A549 (cell line): ENCODE measurements around the gene TOM1L2. TPM values are rescaled to one million over a fixed set of nuclear protein-coding genes. Genes with fewer than 3 reads are reported as not detected.
A peak's percentile ranks its signal among the peaks of the same experiment; 100 is the strongest.

ENCODE experiments used
- ATAC-seq, 2 experiments: fragments of 200-7000 bp in 1 of 2; fragments of >200 bp in 1 of 2; cut with Nextera tagmentation in 1 of 2; cut with Tn5 transposase in 1 of 2; 3 replicates each; pipeline versions ENCODE4 v1.8.0 to v1.9.1; 2018 to 2020; ENCODE audit warnings: mild to moderate bottlenecking in 1 of 2, moderate library complexity in 1 of 2
- CTCF ChIA-PET: fragments of 300-600 bp; sonication (Branson Sonifier 250); formaldehyde crosslinking; extraction: SDS; loops from one replicate; lab custom pipeline; 2021; ENCODE audit warnings: antibody characterized with exemption, inconsistent platforms; lab: Yijun Ruan, JAX
- POLR2A ChIA-PET: fragments of 350-600 bp; formaldehyde crosslinking; extraction: SDS; loops from one replicate; lab custom pipeline; 2021; ENCODE audit warnings: antibody characterized with exemption, inconsistent platforms; lab: Yijun Ruan, JAX
- DNase-seq, 2 experiments: peaks; one replicate each; pipeline versions ENCODE4 v3.0.0 to v3.0.0-alpha.2; 2011 to 2016; ENCODE audit warnings: low read depth in 1 of 2, low spot score in 1 of 2
- FAIRE-seq: peaks from 2 replicates; lab custom pipeline; 2011; peaks lifted over from hg19 to GRCh38; lab: Jason Lieb, UNC
- H3K27ac ChIP-seq, 2 experiments: fragments of >200 bp; sonication (Bioruptor Twin); formaldehyde crosslinking; 3 replicates each; pipeline ENCODE4 v1.5.1; 2016 to 2017
- H3K4me1 ChIP-seq: fragments of >200 bp; sonication (Bioruptor Twin); formaldehyde crosslinking; 3 replicates; pipeline ENCODE4 v1.6.1; 2016
- H3K4me2 ChIP-seq: fragments of >200 bp; sonication (Bioruptor Twin); formaldehyde crosslinking; 3 replicates; pipeline ENCODE4 v1.6.1; 2016
- H3K4me3 ChIP-seq: fragments of >200 bp; sonication (Bioruptor Twin); formaldehyde crosslinking; 3 replicates; pipeline ENCODE4 v1.5.1; 2016
- H3K9me3 ChIP-seq: fragments of >200 bp; sonication (Bioruptor Twin); formaldehyde crosslinking; 3 replicates; pipeline ENCODE4 v1.6.1; 2016
- CBX8 ChIP-seq: fragments of 200-600 bp; sonication (generic); IDR thresholded peaks from 2 replicates; pipeline ENCODE4 v1.6.1; 2016
- EP300 ChIP-seq, 2 experiments: fragments of >200 bp; sonication (Bioruptor Twin); formaldehyde crosslinking; IDR thresholded peaks; 2 replicates in 1 of 2; 3 replicates in 1 of 2; pipeline ENCODE4 v1.6.1; 2016 to 2017
- ESRRA ChIP-seq: fragments of 150-350 bp; IDR thresholded peaks from 2 replicates; pipeline ENCODE4 v1.6.1; 2014; ENCODE audit warnings: mild to moderate bottlenecking, low read length, borderline replicate concordance
- FOSL2 ChIP-seq, 2 experiments: fragments of 450-650 bp in 1 of 2; fragments of >200 bp in 1 of 2; sonication (Bioruptor Twin) in 1 of 2; formaldehyde crosslinking; IDR thresholded peaks; 2 replicates each; pipeline versions ENCODE4 v1.5.0 to v1.6.1; 2016 to 2020; ENCODE audit warnings: mild to moderate bottlenecking in 1 of 2, moderate library complexity in 1 of 2
- HDAC2 ChIP-seq: fragments of 200-600 bp; sonication (generic); IDR thresholded peaks from 2 replicates; pipeline ENCODE4 v1.6.1; 2016
- HEYL ChIP-seq: fragments of 250-450 bp; sonication (Bioruptor Pico); IDR thresholded peaks from 2 replicates; pipeline ENCODE4 v1.8.0; 2021; ENCODE audit warnings: mild to moderate bottlenecking, moderate library complexity
- HOXB13 ChIP-seq: fragments of 250-450 bp; sonication (Bioruptor Pico); IDR thresholded peaks from 2 replicates; pipeline ENCODE4 v1.5.0; 2020; ENCODE audit warnings: low read depth, mild to moderate bottlenecking, moderate library complexity
- HOXB5 ChIP-seq: fragments of 250-450 bp; sonication (Bioruptor Pico); IDR thresholded peaks from 2 replicates; pipeline ENCODE4 v1.5.0; 2020; ENCODE audit warnings: mild to moderate bottlenecking, moderate library complexity
- JUN ChIP-seq, 2 experiments: fragments of >200 bp; sonication (Bioruptor Twin); formaldehyde crosslinking; IDR thresholded peaks; 2 replicates in 1 of 2; 3 replicates in 1 of 2; pipeline ENCODE4 v1.6.1; 2016 to 2017
- KDM1A ChIP-seq: fragments of 200-600 bp; sonication (generic); IDR thresholded peaks from 2 replicates; pipeline ENCODE4 v1.6.1; 2016; ENCODE audit warnings: low read depth, mild to moderate bottlenecking
- KDM5A ChIP-seq: fragments of 200-600 bp; sonication (generic); IDR thresholded peaks from 2 replicates; pipeline ENCODE4 v1.6.1; 2016; ENCODE audit warnings: antibody characterized with exemption, mild to moderate bottlenecking
- POLR2A ChIP-seq: IDR thresholded peaks from 2 replicates; pipeline ENCODE4 v1.6.1; 2012; ENCODE audit warnings: mild to moderate bottlenecking, low read length
- POLR2AphosphoS2 ChIP-seq: conservative IDR thresholded peaks from 2 replicates; pipeline ENCODE4 v1.6.1; 2012; ENCODE audit warnings: low read length, improper control_type of control experiment, inconsistent platforms
- RAD21 ChIP-seq, 2 experiments: fragments of >200 bp in 1 of 2; sonication (Bioruptor Twin) in 1 of 2; formaldehyde crosslinking in 1 of 2; IDR thresholded peaks in 1 of 2; conservative IDR thresholded peaks in 1 of 2; 2 replicates in 1 of 2; 3 replicates in 1 of 2; pipeline ENCODE4 v1.6.1; 2012 to 2018; ENCODE audit warnings: inconsistent platforms in 1 of 2
- RFX5 ChIP-seq: fragments of 450-650 bp; IDR thresholded peaks from 2 replicates; pipeline ENCODE4 v1.7.1; 2014; ENCODE audit warnings: antibody characterized with exemption, mild to moderate bottlenecking, moderate library complexity
- SMC3 ChIP-seq: fragments of >200 bp; sonication (Bioruptor Twin); formaldehyde crosslinking; IDR thresholded peaks from 3 replicates; pipeline ENCODE4 v1.6.1; 2018; ENCODE audit warnings: inconsistent platforms
- TP53 ChIP-seq: fragments of 250-450 bp; sonication (Bioruptor Pico); IDR thresholded peaks from 2 replicates; pipeline ENCODE4 v1.5.0; 2021; ENCODE audit warnings: mild to moderate bottlenecking, moderate library complexity
- ZC3H11A ChIP-seq: fragments of 450-650 bp; IDR thresholded peaks from 2 replicates; pipeline ENCODE4 v1.6.1; 2014; ENCODE audit warnings: antibody characterized with exemption, mild to moderate bottlenecking
- ZFP36 ChIP-seq: fragments of 450-650 bp; IDR thresholded peaks from 2 replicates; pipeline ENCODE4 v1.6.1; 2014; ENCODE audit warnings: borderline replicate concordance; ENCODE audit not compliant: partially characterized antibody
- ZNF302 ChIP-seq: fragments of 250-450 bp; sonication (Bioruptor Pico); IDR thresholded peaks from 2 replicates; pipeline ENCODE4 v1.9.0; 2021; ENCODE audit warnings: inconsistent platforms, mild to moderate bottlenecking, moderate library complexity
- WGBS: methylation state at CpG from one replicate; pipeline ENCODE4 v1.1.6; 2017; ENCODE audit errors: missing lambda C conversion rate; 5-methylcytosine and 5-hydroxymethylcytosine counted together
- polyA plus RNA-seq, 4 experiments: library from polyadenylated mRNA; depleted of rRNA in 3 of 4; stranded (reverse); fragments of >200 nt; fragmentation: RNase III in 1 of 4; extraction: RNeasy Plus Mini Kit Qiagen cat#74134 plus additional on column Dnase treatment in 1 of 4; gene quantifications; 2 replicates in 3 of 4; 3 replicates in 1 of 4; pipeline ENCODE4 v1.2.3, GENCODE V29; 2011 to 2017
- TF ChIP-seq, protein P1 (sequence below): fragments of >200 bp; sonication (Bioruptor Twin); formaldehyde crosslinking; IDR thresholded peaks from 3 replicates; pipeline ENCODE4 v1.5.1; 2016
- TF ChIP-seq, protein P2 (sequence below): IDR thresholded peaks from 2 replicates; pipeline ENCODE4 v1.6.1; 2012
- TF ChIP-seq, protein P3 (sequence below): IDR thresholded peaks from 2 replicates; pipeline ENCODE4 v1.6.1; 2012
- TF ChIP-seq, protein P4 (sequence below): fragments of >200 bp; sonication (Bioruptor Twin); formaldehyde crosslinking; IDR thresholded peaks from 3 replicates; pipeline ENCODE4 v1.6.1; 2016

The TOM1L2 gene
- polyA plus RNA-seq, 2 of the 4 experiments (the other 2 are of a cell fraction) = 19.2 to 24.7 TPM

DNA sequence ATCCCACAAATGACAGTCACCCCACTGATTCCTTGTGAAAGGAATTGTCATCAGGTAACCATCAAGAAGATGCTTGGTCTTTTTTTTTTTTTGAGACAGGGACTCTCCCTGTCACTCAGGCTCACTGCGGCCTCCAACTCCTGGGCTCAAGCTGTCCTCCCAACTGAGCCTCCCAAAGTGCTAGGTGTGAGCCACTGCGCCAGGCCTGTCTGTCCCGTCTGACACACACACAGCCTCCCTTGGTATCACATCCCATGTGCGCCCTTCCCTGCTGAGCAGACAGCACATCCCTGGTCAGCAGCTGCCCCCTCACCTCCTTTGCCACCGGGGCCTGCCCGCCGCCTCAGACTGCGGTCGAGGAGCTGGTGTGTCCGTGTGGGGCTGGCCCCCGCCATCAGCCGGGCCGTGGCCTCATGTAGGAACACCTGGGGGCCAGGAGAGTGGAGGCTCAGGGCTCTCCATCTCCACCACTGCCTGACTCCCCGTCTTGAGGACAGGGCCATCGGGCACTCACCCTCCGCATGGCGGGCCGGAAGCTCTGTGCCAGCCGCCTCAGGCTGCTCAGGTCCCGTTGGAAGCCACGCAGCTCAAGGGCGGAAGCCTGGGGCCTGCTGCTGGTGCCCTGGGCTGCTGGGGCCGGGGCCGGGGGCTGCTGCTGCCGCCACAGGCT lies 159.0 kb downstream of the TOM1L2 start:
- peaks cover 65% of the 10 kb centered on the region for H3K4me1 ChIP-seq
- POLR2A ChIA-PET = interaction anchor here (0.7 to 5.2 kb wide), 3 partner anchors 14 to 24 kb away, joined by 3 to 38 read pairs (median 22); partner anchors contain the start of gene SREBF1
- peak overlapping the region in 1 of 2 experiments; percentile 93; a peak in 3 of 6 replicates for H3K27ac ChIP-seq
- H3K9me3 ChIP-seq = no peaks in the 10 kb centered on the region
- no peak overlapping the region for H3K4me2 ChIP-seq
- DNase-seq = peak in 1 of 2 experiments; percentile 66
- ATAC-seq = no peak
- WGBS = 94% methylated on average over 12 of the region's 25 CpGs
- no peak overlapping the region for H3K4me3 ChIP-seq
- FAIRE-seq = no peak
- no peak for TF ChIP-seq HOXB5 (CRISPR knock-in tag)
- TF ChIP-seq EP300 (IDR thresholded peaks at IDR 0.05) = no peak
- no peak for TF ChIP-seq ZC3H11A
- no peak for TF ChIP-seq ZNF302 (CRISPR knock-in tag)
- TF ChIP-seq POLR2A = no peak
- TF ChIP-seq, protein P1, sequence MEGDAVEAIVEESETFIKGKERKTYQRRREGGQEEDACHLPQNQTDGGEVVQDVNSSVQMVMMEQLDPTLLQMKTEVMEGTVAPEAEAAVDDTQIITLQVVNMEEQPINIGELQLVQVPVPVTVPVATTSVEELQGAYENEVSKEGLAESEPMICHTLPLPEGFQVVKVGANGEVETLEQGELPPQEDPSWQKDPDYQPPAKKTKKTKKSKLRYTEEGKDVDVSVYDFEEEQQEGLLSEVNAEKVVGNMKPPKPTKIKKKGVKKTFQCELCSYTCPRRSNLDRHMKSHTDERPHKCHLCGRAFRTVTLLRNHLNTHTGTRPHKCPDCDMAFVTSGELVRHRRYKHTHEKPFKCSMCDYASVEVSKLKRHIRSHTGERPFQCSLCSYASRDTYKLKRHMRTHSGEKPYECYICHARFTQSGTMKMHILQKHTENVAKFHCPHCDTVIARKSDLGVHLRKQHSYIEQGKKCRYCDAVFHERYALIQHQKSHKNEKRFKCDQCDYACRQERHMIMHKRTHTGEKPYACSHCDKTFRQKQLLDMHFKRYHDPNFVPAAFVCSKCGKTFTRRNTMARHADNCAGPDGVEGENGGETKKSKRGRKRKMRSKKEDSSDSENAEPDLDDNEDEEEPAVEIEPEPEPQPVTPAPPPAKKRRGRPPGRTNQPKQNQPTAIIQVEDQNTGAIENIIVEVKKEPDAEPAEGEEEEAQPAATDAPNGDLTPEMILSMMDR = no peak
- no peak for TF ChIP-seq ESRRA
- no peak for TF ChIP-seq CBX8
- no peak for TF ChIP-seq KDM1A
- no peak for TF ChIP-seq HOXB13 (CRISPR knock-in tag)
- no peak for TF ChIP-seq HDAC2
- no peak for TF ChIP-seq RFX5
- CTCF ChIA-PET = interaction anchor here (0.6 to 30.5 kb wide), 44 partner anchors 11 to 290 kb away, joined by 3 to 859 read pairs (median 5); partner anchors contain the start of genes DRG2, RAI1 and SREBF1

DNA sequence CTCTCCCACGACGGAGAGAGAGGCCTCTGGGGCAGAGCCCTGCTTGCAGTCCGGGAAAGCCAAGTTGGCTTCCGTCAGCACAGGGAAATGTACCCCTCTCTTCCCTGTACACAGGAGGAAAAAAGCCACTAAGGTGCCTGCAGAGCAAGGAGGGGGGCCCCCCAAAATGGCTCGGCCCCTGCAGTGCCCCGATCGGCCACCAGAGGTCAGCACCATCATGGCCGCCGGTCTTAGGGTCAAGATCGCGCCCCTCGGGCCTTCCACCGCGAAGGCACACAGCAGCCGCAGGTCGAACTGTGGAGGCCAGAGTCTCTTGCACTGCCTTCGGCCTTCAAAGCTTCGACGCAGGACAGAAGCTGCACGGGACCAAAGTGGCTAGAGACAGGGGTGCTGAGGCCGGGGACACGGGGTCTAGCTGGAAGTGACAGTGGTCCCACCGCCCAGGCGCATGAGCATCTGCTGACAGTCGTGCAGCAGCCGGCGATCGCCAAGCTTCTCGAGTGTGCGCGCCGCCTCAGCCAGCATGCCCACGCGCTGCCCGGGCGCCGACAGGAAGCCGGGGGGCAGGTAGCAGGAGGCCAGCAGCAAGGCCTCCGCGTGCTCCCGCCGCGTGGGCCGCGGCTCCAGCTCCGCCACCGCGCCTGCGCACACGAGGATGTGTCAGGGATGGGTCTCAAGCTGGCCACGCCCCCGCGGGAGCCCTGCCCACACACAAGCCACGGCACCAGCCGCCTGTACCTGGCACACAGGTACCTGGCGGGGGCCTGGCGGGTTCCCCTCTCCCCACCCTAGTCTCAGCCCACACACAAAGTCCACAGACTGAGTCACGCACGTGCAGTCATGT lies 159.8 kb downstream of the TOM1L2 start:
- DNase-seq = peak; percentile 82 to 89
- Histone ChIP-seq H3K9me3 (no peaks in the 10 kb centered on the region), H3K27ac (peak overlapping the region; percentile 62 to 78), H3K4me1 (peaks cover 63% of the 10 kb centered on the region), H3K4me3 (0 out of 3 replicates have a peak overlapping the region, but pooled peaks have one; percentile 17)
- 59% methylated on average over 57 of the region's 59 CpGs for WGBS
- ATAC-seq = peak; percentile 1 to 46; a peak in 3 of 6 replicates
- POLR2A ChIA-PET = interaction anchor here (1.4 to 5.2 kb wide), 3 partner anchors 24 to 107 kb away, joined by 5 to 38 read pairs (median 7); partner anchors contain the start of gene SREBF1
- TF ChIP-seq HEYL (CRISPR knock-in tag) = no peak
- TF ChIP-seq, protein P2, sequence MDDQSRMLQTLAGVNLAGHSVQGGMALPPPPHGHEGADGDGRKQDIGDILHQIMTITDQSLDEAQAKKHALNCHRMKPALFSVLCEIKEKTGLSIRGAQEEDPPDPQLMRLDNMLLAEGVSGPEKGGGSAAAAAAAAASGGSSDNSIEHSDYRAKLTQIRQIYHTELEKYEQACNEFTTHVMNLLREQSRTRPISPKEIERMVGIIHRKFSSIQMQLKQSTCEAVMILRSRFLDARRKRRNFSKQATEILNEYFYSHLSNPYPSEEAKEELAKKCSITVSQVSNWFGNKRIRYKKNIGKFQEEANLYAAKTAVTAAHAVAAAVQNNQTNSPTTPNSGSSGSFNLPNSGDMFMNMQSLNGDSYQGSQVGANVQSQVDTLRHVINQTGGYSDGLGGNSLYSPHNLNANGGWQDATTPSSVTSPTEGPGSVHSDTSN = 0 out of 2 replicates have a peak, but pooled peaks have one; percentile 39
- TF ChIP-seq, protein P3, sequence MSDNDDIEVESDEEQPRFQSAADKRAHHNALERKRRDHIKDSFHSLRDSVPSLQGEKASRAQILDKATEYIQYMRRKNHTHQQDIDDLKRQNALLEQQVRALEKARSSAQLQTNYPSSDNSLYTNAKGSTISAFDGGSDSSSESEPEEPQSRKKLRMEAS = peak; percentile 52
- 0 out of 2 replicates have a peak, but pooled peaks have one; percentile 13 for TF ChIP-seq HOXB5 (CRISPR knock-in tag)
- TF ChIP-seq FOSL2 (IDR thresholded peaks at IDR 0.05) = no peak
- TF ChIP-seq FOSL2 (CRISPR knock-in tag; IDR thresholded peaks at IDR 0.05) = 0 out of 2 replicates have a peak, but pooled peaks have one; percentile 29
- TF ChIP-seq RAD21 (conservative IDR thresholded peaks at IDR 0.05 in 1 of 2, IDR thresholded peaks at IDR 0.05 in 1 of 2) = peak; percentile 90 to 94
- TF ChIP-seq SMC3 = peak; percentile 96
- TF ChIP-seq POLR2AphosphoS2 = 0 out of 2 replicates have a peak, but pooled peaks have one; percentile 75
- TF ChIP-seq KDM5A = no peak
- TF ChIP-seq, protein P4, sequence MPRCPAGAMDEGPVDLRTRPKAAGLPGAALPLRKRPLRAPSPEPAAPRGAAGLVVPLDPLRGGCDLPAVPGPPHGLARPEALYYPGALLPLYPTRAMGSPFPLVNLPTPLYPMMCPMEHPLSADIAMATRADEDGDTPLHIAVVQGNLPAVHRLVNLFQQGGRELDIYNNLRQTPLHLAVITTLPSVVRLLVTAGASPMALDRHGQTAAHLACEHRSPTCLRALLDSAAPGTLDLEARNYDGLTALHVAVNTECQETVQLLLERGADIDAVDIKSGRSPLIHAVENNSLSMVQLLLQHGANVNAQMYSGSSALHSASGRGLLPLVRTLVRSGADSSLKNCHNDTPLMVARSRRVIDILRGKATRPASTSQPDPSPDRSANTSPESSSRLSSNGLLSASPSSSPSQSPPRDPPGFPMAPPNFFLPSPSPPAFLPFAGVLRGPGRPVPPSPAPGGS = no peak
- TF ChIP-seq ZFP36 = no peak
- peak; percentile 80; the same call in 1 of the 2 replicates for TF ChIP-seq TP53 (CRISPR knock-in tag)
- TF ChIP-seq ZC3H11A = no peak
- 0 out of 5 replicates have a peak, but pooled peaks of 1 of the 2 experiments have one; percentile 21 for TF ChIP-seq JUN (IDR thresholded peaks at IDR 0.05)
- TF ChIP-seq, protein P1 = peak; percentile 97
- TF ChIP-seq, all 56 proteins: peak for 10
- CTCF ChIA-PET = interaction anchor here (0.6 to 30.5 kb wide), 61 partner anchors 10 to 1883 kb away, joined by 3 to 859 read pairs (median 5); partner anchors contain the start of genes DRG2, RAI1 and SREBF1
- H3K4me2 ChIP-seq = peak overlapping the region; percentile 68
- no peak for FAIRE-seq
